ENCODE data around the gene EEF2K.

DNA sequence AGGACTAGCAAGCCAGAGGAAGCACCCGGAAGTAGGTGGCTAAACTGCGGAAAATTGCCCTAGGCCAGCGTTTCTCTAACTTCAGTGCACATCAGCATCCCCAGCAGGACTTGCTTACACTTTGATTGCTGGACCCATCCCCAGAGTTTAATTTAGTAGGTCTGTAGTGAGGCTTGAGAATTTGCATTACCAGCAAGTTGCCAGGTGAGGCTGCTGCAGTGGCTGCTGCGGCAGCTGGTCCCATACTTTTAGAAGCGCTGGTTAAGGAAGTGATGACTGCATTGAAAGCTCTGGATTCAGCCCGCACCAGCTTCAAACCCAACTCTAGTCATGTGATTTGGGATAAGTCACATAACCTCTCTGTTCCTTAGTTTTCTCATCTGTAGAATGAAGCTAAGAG is 4.2 kb downstream of the EEF2K start:
- no peak for TF ChIP-seq ZFX (CRISPR knock-in tag; IDR thresholded peaks at IDR 0.05; ENCODE audit: low read depth)
- no peak for TF ChIP-seq NR2F6 (IDR thresholded peaks at IDR 0.05)
- TF ChIP-seq NR2F6 (CRISPR knock-in tag; IDR thresholded peaks at IDR 0.05): no peak
- TF ChIP-seq ZNF441 (CRISPR knock-in tag; IDR thresholded peaks at IDR 0.05; ENCODE audit: borderline replicate concordance): no peak
- TF ChIP-seq GABPA (IDR thresholded peaks at IDR 0.05; ENCODE audit: low read depth, low read length): no peak
- TF ChIP-seq GABPA (CRISPR knock-in tag; IDR thresholded peaks at IDR 0.05; ENCODE audit: low read depth): no peak
- TF ChIP-seq ZNF451 (CRISPR knock-in tag; IDR thresholded peaks at IDR 0.05): no peak
- no peak for TF ChIP-seq ZSCAN20 (CRISPR knock-in tag; IDR thresholded peaks at IDR 0.05; ENCODE audit: borderline replicate concordance)
- TF ChIP-seq ATF2 (CRISPR knock-in tag; IDR thresholded peaks at IDR 0.05): no peak
- no peak for TF ChIP-seq POLR2AphosphoS5 (IDR thresholded peaks at IDR 0.05; ENCODE audit: low read depth, low read length)
- no peak for TF ChIP-seq KLF12 (CRISPR knock-in tag; IDR thresholded peaks at IDR 0.05; ENCODE audit: borderline replicate concordance)
- no peak for TF ChIP-seq ETV5 (CRISPR knock-in tag; IDR thresholded peaks at IDR 0.05; ENCODE audit: borderline replicate concordance)
- TF ChIP-seq XBP1 (CRISPR knock-in tag; IDR thresholded peaks at IDR 0.05): no peak
- no peak for TF ChIP-seq NBN (conservative IDR thresholded peaks at IDR 0.05)
- TF ChIP-seq FOXA1 (IDR thresholded peaks at IDR 0.05): no peak
- TF ChIP-seq FOXA1 (CRISPR knock-in tag; IDR thresholded peaks at IDR 0.05): no peak
- no peak for TF ChIP-seq CC2D1A (CRISPR knock-in tag; IDR thresholded peaks at IDR 0.05)

Measured in HepG2 (cell line).